ENCODE data around the gene BCAS3.
"Not testable (repeated sequence)": the region's sequence is repeated elsewhere in the genome, so short reads cannot be mapped to it uniquely, and the experiment has no call there.

- TF ChIP-seq CTCF (IDR thresholded peaks at IDR 0.05; ENCODE audit: poor library complexity, severe bottlenecking); REST (IDR thresholded peaks at IDR 0.05; ENCODE audit: borderline replicate concordance); POLR2AphosphoS5 (IDR thresholded peaks at IDR 0.05); RAD21 (conservative IDR thresholded peaks at IDR 0.05); EP300 (conservative IDR thresholded peaks at IDR 0.05; ENCODE audit: poor library complexity, severe bottlenecking): not testable (repeated sequence)
Observed at GRCh38 chr17:60935991-60936390, 258.3 kb downstream of the BCAS3 start.
